GM18507 (cell line): Measurements from ENCODE around the gene TMEM123.
"Not testable (repeated sequence)": the region's sequence is repeated elsewhere in the genome, so short reads cannot be mapped to it uniquely, and the experiment has no call there.

ENCODE experiments used
- DNase-seq: peaks from one replicate; pipeline ENCODE4 v3.0.0; 2011; ENCODE audit warnings: low read depth; ENCODE audit not compliant: insufficient read length; ENCODE audit errors: extremely low spot score
- FAIRE-seq: peaks from 2 replicates; lab custom pipeline; 2011; peaks lifted over from hg19 to GRCh38; lab: Jason Lieb, UNC

TMEM123 gene

GRCh38 chr11:102383839-102384238, 68.7 kb downstream of the TMEM123 start:
- DNase-seq = no peak
- no peak for FAIRE-seq

DNA sequence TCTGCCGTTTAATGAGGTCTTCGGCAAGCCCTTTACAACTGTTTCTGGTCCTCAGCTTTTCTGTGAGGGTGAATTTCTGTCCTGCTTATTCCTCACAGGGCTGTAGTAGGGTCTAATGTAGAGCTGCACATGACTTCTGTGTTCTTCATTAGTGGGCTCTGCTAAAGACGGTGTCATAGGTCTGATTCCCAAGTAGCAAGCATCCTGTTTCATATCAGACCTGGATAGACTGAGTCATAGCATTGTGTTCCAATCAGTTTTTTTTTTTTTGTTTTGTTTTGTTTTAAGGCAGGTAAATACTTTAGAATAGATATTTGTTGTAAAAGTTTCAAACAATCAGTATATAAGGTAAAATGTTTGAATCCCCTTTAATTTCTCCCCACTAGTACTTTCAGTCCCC, 70.2 kb downstream of the TMEM123 start:
- no peak for FAIRE-seq
- DNase-seq = no peak

- DNase-seq (no peak), FAIRE-seq (no peak)
Measured at GRCh38 chr11:102378818-102379217, 73.7 kb downstream of the TMEM123 start.

DNA sequence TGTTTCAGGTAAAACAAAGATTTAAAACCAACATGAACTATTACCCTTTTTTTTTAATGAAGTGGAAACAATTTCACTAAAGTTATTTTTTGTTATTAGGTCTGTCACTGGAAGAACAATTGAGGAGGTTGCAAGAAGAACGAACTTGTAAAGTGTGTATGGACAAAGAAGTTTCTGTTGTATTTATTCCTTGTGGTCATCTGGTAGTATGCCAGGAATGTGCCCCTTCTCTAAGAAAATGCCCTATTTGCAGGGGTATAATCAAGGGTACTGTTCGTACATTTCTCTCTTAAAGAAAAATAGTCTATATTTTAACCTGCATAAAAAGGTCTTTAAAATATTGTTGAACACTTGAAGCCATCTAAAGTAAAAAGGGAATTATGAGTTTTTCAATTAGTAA, 74.7 kb downstream of the TMEM123 start:
- no peak for FAIRE-seq
- DNase-seq = no peak

DNA sequence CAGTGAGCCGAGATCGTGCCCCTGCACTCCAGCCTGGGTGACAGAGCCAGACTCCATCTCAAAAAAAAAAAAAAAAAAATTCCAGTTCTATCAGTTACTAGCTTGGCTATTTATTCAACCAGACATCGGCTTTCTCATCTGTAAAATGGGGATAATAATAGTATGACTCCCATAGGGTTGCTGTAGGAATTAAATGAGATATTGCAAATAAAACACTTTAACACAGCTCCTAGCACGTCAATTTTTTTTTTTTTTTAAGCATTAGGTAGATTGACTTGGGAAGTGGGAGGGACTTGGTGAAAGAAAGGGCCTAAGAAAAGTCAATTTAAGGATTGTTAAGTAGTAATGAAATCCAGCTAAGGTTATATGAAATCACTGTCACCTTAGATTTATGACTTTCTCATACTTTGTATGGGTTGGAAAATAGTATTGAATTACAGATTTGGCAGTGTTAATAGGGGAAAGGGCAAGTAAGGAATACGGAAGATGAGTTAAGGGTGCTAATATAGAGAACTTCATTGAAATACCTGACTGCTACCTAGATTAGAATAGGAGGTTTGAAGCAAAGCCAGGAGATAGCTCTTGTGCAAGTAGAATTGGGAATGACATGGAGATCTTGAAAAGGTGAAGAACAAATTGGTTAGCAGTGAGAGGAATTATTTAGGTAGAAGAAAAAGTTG, 76.7 kb downstream of the TMEM123 start:
- DNase-seq (no peak), FAIRE-seq (no peak)

- DNase-seq, FAIRE-seq: not testable (repeated sequence)
Measured at GRCh38 chr11:102374633-102375424, 77.7 kb downstream of the TMEM123 start.

DNA sequence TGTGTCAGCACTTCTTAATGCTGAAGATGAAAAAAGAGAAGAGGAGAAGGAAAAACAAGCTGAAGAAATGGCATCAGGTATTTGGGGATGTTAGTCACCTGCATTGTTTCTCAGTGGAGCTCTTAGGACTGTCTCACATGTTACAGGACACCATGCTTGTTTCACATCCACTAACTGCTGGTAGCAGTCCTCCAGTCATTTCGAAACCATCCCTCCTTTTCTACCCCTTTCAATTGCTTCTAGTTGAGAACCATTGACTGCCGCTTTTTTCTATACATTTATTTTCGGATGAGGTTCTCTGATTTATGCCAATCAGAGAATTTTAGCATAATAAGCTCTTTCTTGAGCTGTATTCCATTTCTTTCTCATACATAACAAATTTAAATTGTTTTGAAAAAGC, 84.1 kb downstream of the TMEM123 start:
- peak; percentile 54 for DNase-seq
- FAIRE-seq = peak; percentile 94

DNA sequence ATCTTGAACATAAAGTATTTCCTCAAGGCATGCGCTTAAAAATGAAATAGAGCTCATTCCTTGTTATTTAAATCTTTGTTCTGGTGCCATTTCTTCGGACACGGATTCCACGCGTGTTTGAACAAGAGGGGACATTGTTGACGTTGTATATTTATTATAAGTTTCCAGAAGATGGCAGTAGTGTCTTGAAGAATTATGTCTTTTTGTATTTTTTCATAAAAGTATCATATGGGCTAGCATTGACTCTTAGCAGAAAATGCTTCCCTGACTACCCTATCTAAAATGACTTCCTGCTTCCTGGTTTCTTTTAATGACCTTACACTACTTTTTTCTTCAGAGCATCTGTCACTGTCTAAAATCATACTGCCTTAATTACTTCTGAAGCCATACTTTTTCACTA, 85.2 kb downstream of the TMEM123 start:
- no peak for DNase-seq

DNA sequence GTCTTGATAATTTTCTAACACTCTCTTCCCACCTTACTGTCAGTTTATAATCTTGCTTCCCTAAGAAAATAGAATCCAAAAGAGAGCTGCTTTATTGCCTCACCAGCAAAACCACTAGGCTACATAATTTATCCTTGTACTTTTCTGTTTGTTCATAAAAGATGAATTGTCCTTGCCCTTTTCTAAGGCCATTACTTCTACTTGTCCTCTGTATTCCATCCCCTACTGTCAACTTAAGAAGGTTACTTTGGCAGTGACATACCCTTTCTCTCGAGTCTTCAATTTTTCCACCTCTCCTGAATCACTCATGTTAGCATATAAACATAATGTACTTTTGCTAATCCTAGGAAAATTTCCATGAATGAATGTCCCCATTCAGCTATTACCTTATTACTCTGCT, 87.6 kb downstream of the TMEM123 start:
- no peak for FAIRE-seq
- DNase-seq = no peak

More for the DNA sequence above, 85.2 kb downstream of the TMEM123 start:
- no peak for FAIRE-seq

DNA sequence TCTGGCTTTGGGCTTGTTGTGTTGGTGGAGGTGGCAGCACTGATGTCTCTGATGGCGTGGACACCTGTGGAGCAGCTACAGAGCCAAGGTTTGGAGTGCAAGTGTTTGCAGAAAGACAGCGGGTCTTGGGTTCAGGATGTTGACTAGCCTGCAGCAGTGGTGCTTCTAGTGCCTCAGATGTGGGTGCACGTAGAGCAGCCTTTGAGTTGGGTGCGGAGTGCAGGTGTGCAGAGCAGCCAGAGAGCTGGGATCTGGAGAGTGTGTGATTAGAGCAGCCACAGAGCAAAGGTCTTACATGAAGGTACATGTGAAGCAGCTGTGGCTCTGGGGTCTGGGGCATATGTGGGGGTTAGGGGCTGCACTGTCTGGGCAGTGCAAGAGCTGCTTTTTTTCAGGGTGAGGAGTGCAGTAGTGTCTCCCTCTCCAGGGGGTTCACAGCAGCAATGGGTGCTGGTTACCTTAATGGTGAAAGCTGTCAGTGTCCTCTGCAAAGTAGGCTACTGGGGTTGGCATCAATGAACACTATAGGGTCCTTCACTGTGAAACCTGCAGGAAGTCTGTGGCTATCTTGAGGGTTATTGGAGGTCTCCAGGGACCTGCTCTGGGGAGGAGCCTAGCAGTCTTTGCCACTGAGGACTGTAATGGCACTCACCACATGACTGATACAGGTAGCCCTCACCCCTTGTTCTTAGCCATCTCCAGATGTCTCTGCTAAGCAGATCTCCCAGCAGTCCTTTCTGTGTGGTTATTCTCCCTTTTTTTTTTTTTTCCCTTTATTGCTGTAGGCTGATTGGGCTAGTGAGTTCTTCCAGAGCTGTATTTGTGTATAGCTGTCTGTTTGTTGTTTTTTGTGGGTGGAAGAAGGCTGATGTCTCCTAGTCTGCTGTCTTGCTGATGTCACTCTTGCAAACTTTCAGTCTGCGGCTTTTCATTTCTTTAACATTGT, 91.2 kb downstream of the TMEM123 start:
- peak; percentile 78 for FAIRE-seq

DNA sequence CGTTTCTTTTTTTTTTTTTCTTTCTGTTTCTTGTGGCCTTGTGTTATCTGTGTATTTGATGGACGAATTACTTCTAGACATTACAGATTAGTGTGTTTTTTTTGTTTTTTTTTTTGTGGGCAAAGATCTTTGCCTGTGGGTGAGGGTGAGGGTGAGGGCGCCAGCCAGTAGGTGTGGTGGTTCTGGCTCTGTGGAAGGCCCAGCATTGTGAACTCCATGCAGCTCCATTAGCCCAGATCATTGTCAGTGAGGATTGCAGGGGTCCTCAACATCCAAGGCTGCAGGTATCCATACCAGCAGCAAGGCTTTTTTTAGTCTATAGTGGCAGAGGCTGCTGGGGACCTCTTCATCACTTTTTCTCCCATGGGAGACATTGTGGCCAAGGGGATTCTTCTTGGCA, 91.9 kb downstream of the TMEM123 start:
- no peak for FAIRE-seq
- DNase-seq = no peak

More for the DNA sequence above, 91.2 kb downstream of the TMEM123 start:
- no peak for DNase-seq

- FAIRE-seq = peak; percentile 12
Measured at GRCh38 chr11:102359372-102359771, 93.2 kb downstream of the TMEM123 start.

DNA sequence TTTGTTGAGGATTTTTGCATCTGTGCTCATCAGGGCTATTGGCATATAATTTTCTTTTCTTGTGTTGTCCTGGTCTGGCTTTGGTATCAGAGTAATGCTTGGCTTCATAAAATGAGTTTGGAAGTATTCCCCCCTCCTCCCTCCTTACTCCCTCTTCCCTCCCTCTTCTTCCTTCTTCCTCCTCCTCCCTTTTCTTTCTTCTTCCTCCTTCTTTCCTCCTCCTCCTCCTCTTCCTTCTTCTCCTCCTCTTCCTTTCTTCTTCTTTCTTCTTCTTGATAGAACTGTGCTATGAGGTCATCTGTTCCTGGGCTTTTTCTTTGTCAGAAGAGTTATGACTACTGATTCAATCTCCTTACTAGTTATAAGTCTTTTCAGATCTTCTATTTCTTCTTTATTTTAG, 95.4 kb downstream of the TMEM123 start:
- DNase-seq = no peak
- no peak for FAIRE-seq

More at GRCh38 chr11:102359372-102359771, 93.2 kb downstream of the TMEM123 start:
- DNase-seq = no peak

DNA sequence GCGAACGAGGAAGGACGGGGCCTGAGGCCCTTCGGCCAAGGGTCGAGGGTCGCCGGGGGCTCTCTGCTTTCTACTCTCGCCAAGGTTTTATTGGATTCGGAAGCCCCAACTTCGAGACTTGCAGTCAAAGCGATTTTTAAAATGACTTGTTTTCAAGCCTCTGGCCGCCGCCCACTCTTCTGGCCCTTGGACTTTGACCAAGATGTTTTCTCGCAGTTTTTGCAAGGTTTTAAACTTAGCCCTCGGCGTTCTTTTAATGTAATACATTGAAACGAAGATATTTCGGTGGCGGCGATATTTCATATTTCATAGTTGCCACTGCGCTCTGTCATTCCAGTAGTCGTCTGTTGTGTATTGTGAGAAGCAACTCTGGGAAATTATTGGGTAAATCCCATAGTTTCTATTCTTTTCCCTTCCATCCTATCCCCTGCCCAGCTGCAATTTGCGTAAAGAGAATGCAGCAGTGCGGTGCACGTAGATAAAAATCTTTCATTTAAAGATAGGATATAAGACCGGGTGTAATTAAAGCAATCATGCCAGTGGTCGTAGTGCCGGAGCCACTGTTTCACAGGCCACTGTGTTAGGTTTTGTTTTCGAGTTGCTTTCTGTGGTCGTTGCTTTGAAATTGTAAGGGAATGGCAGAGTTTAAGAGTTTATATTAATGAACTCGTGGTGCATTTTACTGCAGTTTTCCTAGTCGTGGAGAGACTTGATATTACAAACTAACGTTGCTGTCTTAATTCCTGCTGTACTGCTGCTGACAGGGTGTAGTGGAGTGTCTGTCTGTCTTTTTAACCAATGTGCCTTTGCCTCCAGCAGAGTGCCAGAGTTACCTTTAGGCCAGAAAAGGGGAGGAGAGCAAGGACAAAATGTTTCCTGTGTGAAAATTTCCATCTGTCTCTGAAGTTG, 104.8 kb downstream of the TMEM123 start:
- DNase-seq = no peak

GRCh38 chr11:102346748-102347461, 105.7 kb downstream of the TMEM123 start, which contains the start of gene BIRC2:
TSS of gene BIRC2 (plus strand) at chr11:102347214. CDS start at chr11:102349855, 2,641 bp downstream.
- FAIRE-seq (peak; percentile 92), DNase-seq (peak; percentile 58)

More for the DNA sequence above, 104.8 kb downstream of the TMEM123 start:
- peak; percentile 71 for FAIRE-seq

GRCh38 chr11:102346456-102346747, 106.2 kb downstream of the TMEM123 start:
- DNase-seq (no peak), FAIRE-seq (no peak)
